K562 treated with DMSO at 1 percent for 4 hours (cell line): Measurements from ENCODE around the gene CCDC175. TPM values are rescaled to one million over a fixed set of nuclear protein-coding genes. Genes with fewer than 3 reads are reported as not detected.

ENCODE experiments used
- total RNA-seq: library from RNA; unstranded; fragments of 300-600 nt; gene quantifications from 2 replicates; pipeline ENCODE4 v1.2.3, GENCODE V29; 2022; ENCODE audit not compliant: insufficient read depth

The CCDC175 gene
- not detected in 2 replicates for total RNA-seq

DNA sequence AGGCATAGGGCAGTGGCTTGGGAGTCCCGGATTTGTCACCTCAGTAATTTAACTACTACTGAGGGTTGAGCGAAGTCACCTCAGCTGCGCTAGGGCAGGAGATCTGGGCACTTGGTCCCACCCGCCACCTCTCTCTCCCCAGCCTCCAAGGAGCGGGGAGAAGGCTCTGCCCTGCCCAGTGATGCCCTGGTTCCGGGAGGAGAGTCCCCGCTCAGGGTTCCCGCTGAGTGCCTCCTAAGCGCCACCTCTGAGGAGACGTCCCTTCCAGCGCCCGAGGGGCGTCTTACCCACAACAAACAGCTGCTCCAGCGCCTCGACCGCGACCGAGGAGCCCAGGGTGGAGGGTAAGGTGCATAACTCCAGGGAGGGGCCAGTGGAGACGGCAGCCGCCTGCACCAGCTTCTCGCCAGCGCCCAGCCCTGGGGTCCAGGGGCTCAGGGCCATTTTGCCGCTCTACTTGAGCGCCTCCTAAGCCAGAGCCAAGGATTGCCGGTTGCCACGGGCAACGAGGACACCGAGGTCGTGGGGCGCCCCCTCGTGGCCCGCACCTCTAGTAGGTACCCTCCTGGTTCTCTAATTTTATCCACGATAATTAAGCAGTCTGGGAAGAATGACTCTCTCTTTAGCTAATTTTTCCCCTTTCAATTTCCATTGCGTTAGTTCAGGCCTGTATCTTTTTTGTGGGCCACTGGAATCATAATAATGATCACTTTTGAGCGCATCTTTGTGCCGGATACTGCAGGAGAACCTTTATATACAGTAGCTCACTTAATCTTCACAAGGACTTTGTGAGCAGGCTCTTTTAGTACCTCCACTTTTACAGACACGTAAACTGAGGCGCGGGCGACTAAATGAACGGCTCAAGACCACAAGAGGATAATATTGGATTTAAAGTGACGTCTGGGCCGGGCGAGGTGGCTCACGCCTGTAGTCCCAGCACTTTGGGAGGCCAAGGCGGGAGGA, at the start of gene CCDC175:
TSS of gene CCDC175 (minus strand) at position 481 of the 963 bp plus-strand sequence. CDS start at position 444, 37 bp downstream.

DNA sequence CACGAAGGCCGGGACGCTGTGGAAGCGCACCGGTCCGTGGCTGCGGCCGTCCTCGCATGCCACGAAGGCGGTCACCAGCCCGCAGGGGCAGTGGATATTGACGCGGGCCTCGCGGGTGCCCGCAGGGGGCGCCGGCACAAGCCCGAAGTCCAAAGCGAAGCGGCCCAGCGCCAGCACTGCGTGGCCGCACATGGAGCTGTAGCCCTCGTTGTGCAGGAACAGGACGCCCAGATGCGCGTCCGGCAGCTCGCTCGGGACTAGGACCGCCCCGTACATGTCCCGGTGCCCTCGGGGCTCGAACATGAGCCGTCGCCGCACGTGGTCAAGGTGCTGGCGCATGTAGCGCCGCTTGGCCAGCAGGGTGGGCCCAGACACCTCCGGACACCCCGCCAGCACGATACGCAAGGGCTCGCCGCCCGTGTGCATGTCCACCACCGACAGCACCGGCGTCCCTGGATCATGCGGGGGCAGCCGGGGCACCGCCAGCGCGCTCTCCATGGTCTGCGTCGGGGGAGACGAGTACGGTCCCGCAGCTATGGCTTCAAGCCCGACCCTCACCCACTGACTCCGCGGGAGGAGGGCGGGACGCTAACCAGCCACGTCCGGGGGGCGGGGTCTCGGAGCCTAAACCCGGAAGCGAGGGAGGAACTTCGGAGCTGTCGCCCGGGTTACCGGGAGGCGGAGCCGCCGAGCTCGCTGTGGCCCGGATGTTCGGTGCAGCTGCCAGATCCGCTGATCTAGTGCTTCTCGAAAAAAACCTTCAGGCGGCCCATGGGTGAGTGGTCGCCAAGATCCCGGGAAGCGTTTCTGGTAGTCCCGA, 92.6 kb downstream of the CCDC175 start, which contains the start of the genes JKAMP and L3HYPDH:
TSS of gene JKAMP (plus strand) at position 699 of the 820 bp plus-strand sequence. CDS start at position 772, 73 bp downstream.
TSS of gene L3HYPDH (minus strand) at position 590 of the 820 bp plus-strand sequence. CDS start at position 498, 92 bp downstream.

DNA sequence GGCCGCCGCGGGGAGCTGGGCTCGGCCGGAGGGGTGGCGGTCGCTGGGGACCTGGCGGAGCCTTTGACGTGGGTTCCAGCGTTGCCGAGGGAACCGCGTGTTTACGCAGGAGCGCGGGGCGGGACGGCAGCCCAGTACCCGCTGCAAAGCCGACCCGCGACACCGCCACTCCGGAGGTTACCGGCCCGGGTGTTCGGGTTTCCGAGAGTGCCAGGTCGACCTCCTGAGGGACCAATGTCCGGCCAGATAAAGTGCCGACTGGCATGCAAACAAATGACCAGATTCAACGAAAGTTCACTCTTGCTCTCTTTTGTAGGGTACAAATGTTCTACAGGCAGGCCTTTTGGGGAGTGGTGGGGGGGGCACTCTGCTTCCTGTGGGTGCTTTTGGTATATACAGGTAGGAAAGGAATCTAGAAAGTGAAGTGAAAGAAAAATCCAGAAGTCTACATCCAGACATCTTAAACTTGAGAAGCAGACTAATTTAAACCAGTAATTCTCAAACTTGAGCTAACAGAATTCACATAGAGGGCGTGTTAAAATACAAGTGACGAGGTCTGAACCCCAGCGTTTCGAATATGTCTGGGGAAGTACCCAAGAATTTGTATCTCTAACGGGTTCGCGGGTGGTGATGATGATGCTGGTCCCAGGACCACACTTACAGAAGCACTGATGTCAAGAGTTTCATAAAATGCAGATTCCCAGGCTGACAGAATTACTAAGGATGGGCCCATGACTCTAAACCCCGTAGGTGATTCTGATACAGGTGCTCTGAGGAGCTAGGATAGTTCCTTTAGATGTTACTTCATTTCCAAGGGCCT, 111.1 kb downstream of the CCDC175 start, which contains the start of gene GPR135:
TSS of gene GPR135 (minus strand) at position 65 of the 820 bp plus-strand sequence. CDS start 154 bp downstream, outside the sequence.

Other genes starting within 250 kb of the CCDC175 start
- gene GPR135, start 111.4 kb downstream of the CCDC175 start, total RNA-seq: 0.16 TPM in 1 of 2 replicates, not detected in the other
- 10.2 and 14.0 TPM in 2 replicates for gene L3HYPDH, start 92.4 kb downstream of the CCDC175 start, total RNA-seq
- 14.1 and 19.0 TPM in 2 replicates for gene JKAMP, start 92.3 kb downstream of the CCDC175 start, total RNA-seq